ENCODE results near the gene SCNN1G. TPM values are rescaled to one million over a fixed set of nuclear protein-coding genes. Genes with fewer than 3 reads are reported as not detected.
A peak's percentile ranks its signal among the peaks of the same experiment; 100 is the strongest.

SCNN1G gene
- total and polyA plus RNA-seq, 2 of the 13 experiments (the other 11 are each of a cell fraction or from before 2014, with no cell fraction given), result not detected

- TF ChIP-seq, protein P1, sequence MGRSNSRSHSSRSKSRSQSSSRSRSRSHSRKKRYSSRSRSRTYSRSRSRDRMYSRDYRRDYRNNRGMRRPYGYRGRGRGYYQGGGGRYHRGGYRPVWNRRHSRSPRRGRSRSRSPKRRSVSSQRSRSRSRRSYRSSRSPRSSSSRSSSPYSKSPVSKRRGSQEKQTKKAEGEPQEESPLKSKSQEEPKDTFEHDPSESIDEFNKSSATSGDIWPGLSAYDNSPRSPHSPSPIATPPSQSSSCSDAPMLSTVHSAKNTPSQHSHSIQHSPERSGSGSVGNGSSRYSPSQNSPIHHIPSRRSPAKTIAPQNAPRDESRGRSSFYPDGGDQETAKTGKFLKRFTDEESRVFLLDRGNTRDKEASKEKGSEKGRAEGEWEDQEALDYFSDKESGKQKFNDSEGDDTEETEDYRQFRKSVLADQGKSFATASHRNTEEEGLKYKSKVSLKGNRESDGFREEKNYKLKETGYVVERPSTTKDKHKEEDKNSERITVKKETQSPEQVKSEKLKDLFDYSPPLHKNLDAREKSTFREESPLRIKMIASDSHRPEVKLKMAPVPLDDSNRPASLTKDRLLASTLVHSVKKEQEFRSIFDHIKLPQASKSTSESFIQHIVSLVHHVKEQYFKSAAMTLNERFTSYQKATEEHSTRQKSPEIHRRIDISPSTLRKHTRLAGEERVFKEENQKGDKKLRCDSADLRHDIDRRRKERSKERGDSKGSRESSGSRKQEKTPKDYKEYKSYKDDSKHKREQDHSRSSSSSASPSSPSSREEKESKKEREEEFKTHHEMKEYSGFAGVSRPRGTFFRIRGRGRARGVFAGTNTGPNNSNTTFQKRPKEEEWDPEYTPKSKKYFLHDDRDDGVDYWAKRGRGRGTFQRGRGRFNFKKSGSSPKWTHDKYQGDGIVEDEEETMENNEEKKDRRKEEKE (IDR thresholded peaks at IDR 0.05), result no peak
- TF ChIP-seq WIZ (CRISPR knock-in tag; IDR thresholded peaks at IDR 0.05) (peak; percentile 83; the same call in 1 of the 2 replicates), ZNF160 (CRISPR knock-in tag; IDR thresholded peaks at IDR 0.05) (peak; percentile 60), ZNF546 (CRISPR knock-in tag; conservative IDR thresholded peaks at IDR 0.05) (0 out of 2 replicates have a peak, but pooled peaks have one; percentile 20), ZMYM3 (CRISPR knock-in tag; IDR thresholded peaks at IDR 0.05) (peak; percentile 90), KAT2B (IDR thresholded peaks at IDR 0.05; ENCODE audit: borderline replicate concordance, low read depth, low read length) (no peak), KLF13 (CRISPR knock-in tag; IDR thresholded peaks at IDR 0.05) (peak; percentile 81; the same call in 1 of the 2 replicates), JDP2 (CRISPR knock-in tag; IDR thresholded peaks at IDR 0.05; ENCODE audit: borderline replicate concordance) (no peak; the same call in 1 of the 2 replicates), ZNF12 (CRISPR knock-in tag; IDR thresholded peaks at IDR 0.05) (no peak; the same call in 1 of the 2 replicates), MZF1 (CRISPR knock-in tag; IDR thresholded peaks at IDR 0.05; ENCODE audit: borderline replicate concordance) (no peak), MEF2D (CRISPR knock-in tag; IDR thresholded peaks at IDR 0.05) (peak; percentile 89), JARID2 (CRISPR knock-in tag; IDR thresholded peaks at IDR 0.05; ENCODE audit: insufficient replicate concordance) (peak; percentile 66), ZNF362 (CRISPR knock-in tag; IDR thresholded peaks at IDR 0.05; ENCODE audit: borderline replicate concordance) (no peak), RORA (CRISPR knock-in tag; IDR thresholded peaks at IDR 0.05) (no peak), RFX3 (CRISPR knock-in tag; IDR thresholded peaks at IDR 0.05) (0 out of 2 replicates have a peak, but pooled peaks have one; percentile 8), ZNF558 (CRISPR knock-in tag; IDR thresholded peaks at IDR 0.05; ENCODE audit: borderline replicate concordance) (peak; percentile 63; the same call in 1 of the 2 replicates)
- TF ChIP-seq, protein P2, sequence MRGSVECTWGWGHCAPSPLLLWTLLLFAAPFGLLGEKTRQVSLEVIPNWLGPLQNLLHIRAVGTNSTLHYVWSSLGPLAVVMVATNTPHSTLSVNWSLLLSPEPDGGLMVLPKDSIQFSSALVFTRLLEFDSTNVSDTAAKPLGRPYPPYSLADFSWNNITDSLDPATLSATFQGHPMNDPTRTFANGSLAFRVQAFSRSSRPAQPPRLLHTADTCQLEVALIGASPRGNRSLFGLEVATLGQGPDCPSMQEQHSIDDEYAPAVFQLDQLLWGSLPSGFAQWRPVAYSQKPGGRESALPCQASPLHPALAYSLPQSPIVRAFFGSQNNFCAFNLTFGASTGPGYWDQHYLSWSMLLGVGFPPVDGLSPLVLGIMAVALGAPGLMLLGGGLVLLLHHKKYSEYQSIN (CRISPR knock-in tag; IDR thresholded peaks at IDR 0.05; ENCODE audit: borderline replicate concordance), result no peak; the same call in 1 of the 2 replicates
- TF ChIP-seq, protein P3, sequence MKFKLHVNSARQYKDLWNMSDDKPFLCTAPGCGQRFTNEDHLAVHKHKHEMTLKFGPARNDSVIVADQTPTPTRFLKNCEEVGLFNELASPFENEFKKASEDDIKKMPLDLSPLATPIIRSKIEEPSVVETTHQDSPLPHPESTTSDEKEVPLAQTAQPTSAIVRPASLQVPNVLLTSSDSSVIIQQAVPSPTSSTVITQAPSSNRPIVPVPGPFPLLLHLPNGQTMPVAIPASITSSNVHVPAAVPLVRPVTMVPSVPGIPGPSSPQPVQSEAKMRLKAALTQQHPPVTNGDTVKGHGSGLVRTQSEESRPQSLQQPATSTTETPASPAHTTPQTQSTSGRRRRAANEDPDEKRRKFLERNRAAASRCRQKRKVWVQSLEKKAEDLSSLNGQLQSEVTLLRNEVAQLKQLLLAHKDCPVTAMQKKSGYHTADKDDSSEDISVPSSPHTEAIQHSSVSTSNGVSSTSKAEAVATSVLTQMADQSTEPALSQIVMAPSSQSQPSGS (CRISPR knock-in tag; IDR thresholded peaks at IDR 0.05), result peak; percentile 73
- TF ChIP-seq, protein P4, sequence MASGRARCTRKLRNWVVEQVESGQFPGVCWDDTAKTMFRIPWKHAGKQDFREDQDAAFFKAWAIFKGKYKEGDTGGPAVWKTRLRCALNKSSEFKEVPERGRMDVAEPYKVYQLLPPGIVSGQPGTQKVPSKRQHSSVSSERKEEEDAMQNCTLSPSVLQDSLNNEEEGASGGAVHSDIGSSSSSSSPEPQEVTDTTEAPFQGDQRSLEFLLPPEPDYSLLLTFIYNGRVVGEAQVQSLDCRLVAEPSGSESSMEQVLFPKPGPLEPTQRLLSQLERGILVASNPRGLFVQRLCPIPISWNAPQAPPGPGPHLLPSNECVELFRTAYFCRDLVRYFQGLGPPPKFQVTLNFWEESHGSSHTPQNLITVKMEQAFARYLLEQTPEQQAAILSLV (CRISPR knock-in tag; IDR thresholded peaks at IDR 0.05; ENCODE audit: borderline replicate concordance), result peak; percentile 95; the same call in 1 of the 2 replicates
- TF ChIP-seq, protein P5, sequence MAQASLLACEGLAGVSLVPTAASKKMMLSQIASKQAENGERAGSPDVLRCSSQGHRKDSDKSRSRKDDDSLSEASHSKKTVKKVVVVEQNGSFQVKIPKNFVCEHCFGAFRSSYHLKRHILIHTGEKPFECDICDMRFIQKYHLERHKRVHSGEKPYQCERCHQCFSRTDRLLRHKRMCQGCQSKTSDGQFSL (CRISPR knock-in tag; IDR thresholded peaks at IDR 0.05), result no peak; the same call in 1 of the 2 replicates
Measured at GRCh38 chr16:23149267-23149992, 33.1 kb upstream of the SCNN1G start, which contains the start of gene USP31 (continued).

Data from HepG2 (cell line).